ENCODE data around the gene RPRD1B. TPM values are rescaled to one million over a fixed set of nuclear protein-coding genes. Genes with fewer than 3 reads are reported as not detected.
A peak's percentile ranks its signal among the peaks of the same experiment; 100 is the strongest.

RPRD1B gene
- polyA plus RNA-seq, 2 of the 4 experiments (the other 2 are of a cell fraction), result 16.4 to 28.4 TPM

DNA sequence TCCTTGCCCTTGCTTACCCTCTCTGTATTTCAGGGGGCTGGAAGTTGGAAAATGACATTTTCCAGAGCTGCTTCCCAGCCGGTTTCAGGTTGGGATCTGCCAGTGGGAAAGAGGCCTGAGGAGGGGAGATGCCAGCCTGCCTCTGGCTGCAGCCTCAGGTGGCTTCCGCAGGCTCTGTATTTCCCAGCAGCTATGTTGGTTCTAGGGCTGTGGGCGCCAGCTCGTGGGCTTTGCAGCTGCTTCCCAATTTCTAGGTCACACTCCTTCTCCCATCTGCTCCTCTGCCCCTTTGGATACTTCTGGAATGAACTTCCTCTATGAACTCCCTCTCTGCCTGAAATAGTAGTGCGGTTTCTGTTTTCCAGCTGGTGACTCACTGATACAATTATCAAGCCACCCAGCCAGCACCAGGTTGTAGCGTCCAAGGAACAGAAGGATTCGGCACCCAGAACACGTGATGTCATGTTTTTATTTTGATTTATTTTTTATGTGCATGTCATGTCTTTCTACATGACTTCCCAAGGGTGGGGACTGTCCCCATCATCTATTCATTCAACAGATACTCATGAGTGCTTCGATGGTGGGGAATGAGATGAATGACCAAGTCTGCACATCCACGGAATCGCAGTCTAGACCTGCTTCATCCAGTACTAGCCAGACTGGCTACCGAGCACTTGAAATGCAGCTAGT is 93.5 kb downstream of the RPRD1B start (continued):
- TF ChIP-seq, protein P1, sequence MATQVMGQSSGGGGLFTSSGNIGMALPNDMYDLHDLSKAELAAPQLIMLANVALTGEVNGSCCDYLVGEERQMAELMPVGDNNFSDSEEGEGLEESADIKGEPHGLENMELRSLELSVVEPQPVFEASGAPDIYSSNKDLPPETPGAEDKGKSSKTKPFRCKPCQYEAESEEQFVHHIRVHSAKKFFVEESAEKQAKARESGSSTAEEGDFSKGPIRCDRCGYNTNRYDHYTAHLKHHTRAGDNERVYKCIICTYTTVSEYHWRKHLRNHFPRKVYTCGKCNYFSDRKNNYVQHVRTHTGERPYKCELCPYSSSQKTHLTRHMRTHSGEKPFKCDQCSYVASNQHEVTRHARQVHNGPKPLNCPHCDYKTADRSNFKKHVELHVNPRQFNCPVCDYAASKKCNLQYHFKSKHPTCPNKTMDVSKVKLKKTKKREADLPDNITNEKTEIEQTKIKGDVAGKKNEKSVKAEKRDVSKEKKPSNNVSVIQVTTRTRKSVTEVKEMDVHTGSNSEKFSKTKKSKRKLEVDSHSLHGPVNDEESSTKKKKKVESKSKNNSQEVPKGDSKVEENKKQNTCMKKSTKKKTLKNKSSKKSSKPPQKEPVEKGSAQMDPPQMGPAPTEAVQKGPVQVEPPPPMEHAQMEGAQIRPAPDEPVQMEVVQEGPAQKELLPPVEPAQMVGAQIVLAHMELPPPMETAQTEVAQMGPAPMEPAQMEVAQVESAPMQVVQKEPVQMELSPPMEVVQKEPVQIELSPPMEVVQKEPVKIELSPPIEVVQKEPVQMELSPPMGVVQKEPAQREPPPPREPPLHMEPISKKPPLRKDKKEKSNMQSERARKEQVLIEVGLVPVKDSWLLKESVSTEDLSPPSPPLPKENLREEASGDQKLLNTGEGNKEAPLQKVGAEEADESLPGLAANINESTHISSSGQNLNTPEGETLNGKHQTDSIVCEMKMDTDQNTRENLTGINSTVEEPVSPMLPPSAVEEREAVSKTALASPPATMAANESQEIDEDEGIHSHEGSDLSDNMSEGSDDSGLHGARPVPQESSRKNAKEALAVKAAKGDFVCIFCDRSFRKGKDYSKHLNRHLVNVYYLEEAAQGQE (IDR thresholded peaks at IDR 0.05), result no peak
- no peak for TF ChIP-seq HOXB13 (CRISPR knock-in tag; IDR thresholded peaks at IDR 0.05; ENCODE audit: low read depth)
- TF ChIP-seq BHLHE40 (IDR thresholded peaks at IDR 0.05; ENCODE audit: low read depth, low read length), result no peak
- 0 out of 2 replicates have a peak, but pooled peaks have one; percentile 11 for TF ChIP-seq HOXB5 (CRISPR knock-in tag; IDR thresholded peaks at IDR 0.05)
- no peak for TF ChIP-seq RARB (CRISPR knock-in tag; IDR thresholded peaks at IDR 0.05)
- TF ChIP-seq CEBPB (IDR thresholded peaks at IDR 0.05), result no peak

DNA sequence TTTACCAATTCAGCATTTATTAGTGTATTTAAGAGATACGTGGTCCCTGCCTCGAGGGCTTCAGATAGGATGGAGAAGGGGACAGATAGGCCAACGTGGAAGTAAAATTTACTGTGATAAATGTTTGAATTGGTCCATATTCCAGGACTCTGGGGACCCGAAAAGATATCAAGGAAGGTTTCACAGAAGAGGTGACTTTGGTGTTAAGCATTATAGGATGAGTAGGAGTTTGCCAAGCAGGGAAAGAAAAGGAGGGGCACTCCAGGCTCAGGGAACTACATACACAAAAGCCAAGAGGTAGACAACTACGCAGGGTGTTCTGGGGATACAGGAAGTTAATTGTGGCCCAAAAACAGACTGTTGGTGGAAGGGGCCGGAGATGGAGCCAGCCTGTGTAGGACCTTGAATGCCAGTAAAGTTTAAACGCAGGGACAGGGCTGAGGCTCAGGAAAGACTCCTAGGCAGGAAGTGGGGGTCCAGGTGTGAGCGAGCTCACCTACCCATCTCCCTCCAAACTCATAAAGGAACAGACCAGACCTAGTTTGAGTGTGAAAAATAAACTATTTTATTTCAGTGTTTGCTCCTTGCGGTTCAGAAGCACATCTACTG is 94.5 kb downstream of the RPRD1B start:
- Histone ChIP-seq H3K4me1 (peaks cover 47% of the 10 kb centered on the region), H3K27ac (peak overlapping the region; percentile 34 to 82; a peak in 5 of 6 replicates), H3K4me3 (no peak overlapping the region), H3K9me3 (no peaks in the 10 kb centered on the region), H3K4me2 (no peak overlapping the region)
- CTCF ChIA-PET, result interaction anchor here (1.0 to 7.7 kb wide), 7 partner anchors 10 to 490 kb away, joined by 3 to 57 read pairs (median 4); no protein-coding TSS in a partner anchor
- 84% methylated on average over 9 of the region's 9 CpGs for WGBS (ENCODE audit: missing lambda C conversion rate)
- TF ChIP-seq, protein P2, sequence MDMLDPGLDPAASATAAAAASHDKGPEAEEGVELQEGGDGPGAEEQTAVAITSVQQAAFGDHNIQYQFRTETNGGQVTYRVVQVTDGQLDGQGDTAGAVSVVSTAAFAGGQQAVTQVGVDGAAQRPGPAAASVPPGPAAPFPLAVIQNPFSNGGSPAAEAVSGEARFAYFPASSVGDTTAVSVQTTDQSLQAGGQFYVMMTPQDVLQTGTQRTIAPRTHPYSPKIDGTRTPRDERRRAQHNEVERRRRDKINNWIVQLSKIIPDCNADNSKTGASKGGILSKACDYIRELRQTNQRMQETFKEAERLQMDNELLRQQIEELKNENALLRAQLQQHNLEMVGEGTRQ (IDR thresholded peaks at IDR 0.05), result no peak
- 0 out of 2 replicates have a peak, but pooled peaks have one; percentile 28 for TF ChIP-seq POLR2AphosphoS2 (conservative IDR thresholded peaks at IDR 0.05; ENCODE audit: low read length)
- POLR2A ChIA-PET, result interaction anchor here (1.2 kb wide), 1 partner anchor 10 kb away, joined by 3 read pairs; no protein-coding TSS in a partner anchor
- DNase-seq (ENCODE audit: low read depth in 1 of 2, low spot score in 1 of 2) (no peak), ATAC-seq (no peak), FAIRE-seq (no peak)

GRCh38 chr20:38128691-38129090 is 95.1 kb downstream of the RPRD1B start:
- CTCF ChIA-PET, result interaction anchor here (1.0 to 7.7 kb wide), 6 partner anchors 10 to 93 kb away, joined by 3 to 57 read pairs (median 5); no protein-coding TSS in a partner anchor
- DNase-seq (ENCODE audit: low read depth in 1 of 2, low spot score in 1 of 2) (no peak), FAIRE-seq (no peak), ATAC-seq (no peak)
- no peak overlapping the region for H3K4me3 ChIP-seq
- H3K4me2 ChIP-seq, result no peak overlapping the region
- H3K9me3 ChIP-seq, result no peaks in the 10 kb centered on the region
- H3K4me1 ChIP-seq, result peaks cover 42% of the 10 kb centered on the region
- WGBS (ENCODE audit: missing lambda C conversion rate), result 87% methylated on average over 2 of the region's 2 CpGs
- POLR2A ChIA-PET, result no interaction called here
- TF ChIP-seq TP53 (CRISPR knock-in tag; IDR thresholded peaks at IDR 0.05) (no peak), RNF2 (IDR thresholded peaks at IDR 0.05; ENCODE audit: borderline replicate concordance, low read depth) (no peak), NR3C1 (IDR thresholded peaks at IDR 0.05) (no peak), CHD4 (IDR thresholded peaks at IDR 0.05; ENCODE audit: borderline replicate concordance) (no peak), KDM1A (IDR thresholded peaks at IDR 0.05; ENCODE audit: low read depth) (no peak), KDM5A (IDR thresholded peaks at IDR 0.05) (no peak), GATA3 (IDR thresholded peaks at IDR 0.05; ENCODE audit: borderline replicate concordance) (no peak), HDAC2 (IDR thresholded peaks at IDR 0.05) (no peak), TFCP2L1 (CRISPR knock-in tag; IDR thresholded peaks at IDR 0.05) (no peak), FOSB (CRISPR knock-in tag; IDR thresholded peaks at IDR 0.05) (no peak), JUNB (IDR thresholded peaks at IDR 0.05) (no peak), MYC (IDR thresholded peaks at IDR 0.05; ENCODE audit: borderline replicate concordance, low read length) (no peak)
- peak overlapping the region; percentile 34 to 82; a peak in 3 of 6 replicates for H3K27ac ChIP-seq

Measured in A549 (cell line).